Liver (tissue), 9 donors: ENCODE measurements around the gene RNU6-9. TPM values are rescaled to one million over a fixed set of nuclear protein-coding genes. Genes with fewer than 3 reads are reported as not detected.

Source experiments
- DNase-seq: peaks from one replicate; pipeline ENCODE4 v3.0.0-alpha.2; 2017; ENCODE audit warnings: low spot score
- H3K27ac ChIP-seq, 2 donors: one replicate each; pipeline ENCODE4 v1.7.0; 2013; ENCODE audit warnings: inconsistent platforms in 2 of 2, low read length in 2 of 2, control low read depth in 1 of 2, low read depth in 1 of 2, mild to moderate bottlenecking in 1 of 2
- H3K27me3 ChIP-seq, 4 donors: one replicate each; pipeline versions ENCODE4 v1.6.1 to v1.7.0; 2013; ENCODE audit warnings: low read length in 3 of 4, inconsistent platforms in 1 of 4, mild to moderate bottlenecking in 1 of 4, moderate library complexity in 1 of 4; ENCODE audit not compliant: control insufficient read depth in 4 of 4, insufficient read depth in 4 of 4
- H3K36me3 ChIP-seq, 4 donors: one replicate each; pipeline versions ENCODE4 v1.6.1 to v1.7.0; 2013; ENCODE audit warnings: low read length in 3 of 4, mild to moderate bottlenecking in 3 of 4, low read depth in 1 of 4, moderate library complexity in 1 of 4; ENCODE audit not compliant: control insufficient read depth in 4 of 4, insufficient read depth in 3 of 4
- H3K4me1 ChIP-seq, 4 donors: one replicate each; pipeline versions ENCODE4 v1.6.1 to v1.7.0; 2013; ENCODE audit warnings: low read length in 3 of 4, mild to moderate bottlenecking in 3 of 4, moderate library complexity in 1 of 4; ENCODE audit not compliant: control insufficient read depth in 4 of 4, insufficient read depth in 4 of 4
- H3K4me3 ChIP-seq, 3 donors: one replicate each; pipeline versions ENCODE4 v1.6.1 to v1.7.0; 2013; ENCODE audit warnings: low read length in 3 of 3, control low read depth in 1 of 3, low read depth in 1 of 3, mild to moderate bottlenecking in 1 of 3
- H3K9ac ChIP-seq, 2 donors: one replicate each; pipeline ENCODE4 v1.7.0; 2013; ENCODE audit warnings: low read length in 2 of 2, mild to moderate bottlenecking in 2 of 2, moderate library complexity in 2 of 2, control low read depth in 1 of 2, low read depth in 1 of 2
- H3K9me3 ChIP-seq, 4 donors: one replicate each; pipeline versions ENCODE4 v1.6.1 to v1.7.0; 2013; ENCODE audit warnings: low read length in 3 of 4; ENCODE audit not compliant: control insufficient read depth in 4 of 4
- ATF3 ChIP-seq: IDR thresholded peaks from 2 replicates; pipeline ENCODE4 v1.6.1; 2016; ENCODE audit warnings: antibody characterized with exemption
- EGR1 ChIP-seq, 2 donors: IDR thresholded peaks; 2 replicates each; pipeline ENCODE4 v1.6.1; 2016 to 2018; ENCODE audit warnings: antibody characterized with exemption in 2 of 2, low read depth in 2 of 2
- FOXA1 ChIP-seq: IDR thresholded peaks from 2 replicates; pipeline ENCODE4 v1.6.1; 2016; ENCODE audit warnings: antibody characterized with exemption
- FOXA2 ChIP-seq: IDR thresholded peaks from 2 replicates; pipeline ENCODE4 v1.6.1; 2016; ENCODE audit warnings: antibody characterized with exemption
- GABPA ChIP-seq, 2 donors: IDR thresholded peaks in 1 of 2; conservative IDR thresholded peaks in 1 of 2; 2 replicates each; pipeline ENCODE4 v1.6.1; 2016; ENCODE audit warnings: antibody characterized with exemption in 2 of 2, mild to moderate bottlenecking in 1 of 2, moderate library complexity in 1 of 2
- HNF4A ChIP-seq, 2 donors: conservative IDR thresholded peaks; 2 replicates each; pipeline ENCODE4 v1.6.1; 2016; ENCODE audit warnings: antibody characterized with exemption in 2 of 2, mild to moderate bottlenecking in 2 of 2
- HNF4G ChIP-seq: IDR thresholded peaks from 2 replicates; pipeline ENCODE4 v1.6.1; 2016; ENCODE audit warnings: antibody characterized with exemption
- JUND ChIP-seq, 2 donors: IDR thresholded peaks; 2 replicates each; pipeline ENCODE4 v1.6.1; 2016; ENCODE audit warnings: antibody characterized with exemption in 2 of 2
- NR2F2 ChIP-seq: IDR thresholded peaks from 2 replicates; pipeline ENCODE4 v1.6.1; 2016; ENCODE audit warnings: antibody characterized with exemption
- RXRA ChIP-seq, 2 donors: IDR thresholded peaks; 2 replicates each; pipeline ENCODE4 v1.6.1; 2017 to 2018; ENCODE audit warnings: antibody characterized with exemption in 2 of 2, mild to moderate bottlenecking in 1 of 2
- SP1 ChIP-seq: IDR thresholded peaks from 2 replicates; pipeline ENCODE4 v1.6.1; 2018; ENCODE audit warnings: antibody characterized with exemption, mild to moderate bottlenecking
- YY1 ChIP-seq: IDR thresholded peaks from 2 replicates; pipeline ENCODE4 v1.6.1; 2016; ENCODE audit warnings: antibody characterized with exemption, mild to moderate bottlenecking
- WGBS: extraction: QIAGEN DNeasy Blood & Tissue Kit; methylation state at CpG from one replicate; pipeline ENCODE4 v1.1.7; 2013; 5-methylcytosine and 5-hydroxymethylcytosine counted together
- polyA plus RNA-seq, 2 donors: library from polyadenylated mRNA; stranded (reverse) in 1 of 2; unstranded in 1 of 2; fragments of 200-250 nt in 1 of 2; fragments of >200 nt in 1 of 2; fragmentation: Nextera tagmentation in 1 of 2; extraction: Ambion mirVana in 1 of 2; gene quantifications; one replicate each; pipeline versions ENCODE4 v1.2.1 to v1.2.3, GENCODE V29; 2013 to 2015
- total RNA-seq, 2 donors: library from RNA; depleted of rRNA; stranded (reverse); fragments of >200 nt; gene quantifications; one replicate each; pipeline ENCODE4 v1.2.3, GENCODE V29; 2014
- TF ChIP-seq, protein P1 (sequence below): fragments of 150-350 bp; IDR thresholded peaks from 2 replicates; pipeline ENCODE4 v1.5.1; 2017; ENCODE audit warnings: improper control_type of control experiment, low read depth, low read length; ENCODE audit not compliant: missing input control
- TF ChIP-seq, protein P2 (sequence below): IDR thresholded peaks from 2 replicates; pipeline ENCODE4 v1.6.1; 2016; ENCODE audit warnings: antibody characterized with exemption
- TF ChIP-seq, protein P3 (sequence below): IDR thresholded peaks from 2 replicates; pipeline ENCODE4 v1.6.1; 2016; ENCODE audit warnings: antibody characterized with exemption, mild to moderate bottlenecking
- TF ChIP-seq, protein P4 (sequence below): IDR thresholded peaks from 2 replicates; pipeline ENCODE4 v1.6.1; 2016; ENCODE audit warnings: antibody characterized with exemption
- donor health status: healthy.
- donor health status: healthy.
- donor health status: healthy.
- donor health status: healthy.
- donor health status: healthy.

The RNU6-9 gene
- total and polyA plus RNA-seq, 4 donors = not detected

DNA sequence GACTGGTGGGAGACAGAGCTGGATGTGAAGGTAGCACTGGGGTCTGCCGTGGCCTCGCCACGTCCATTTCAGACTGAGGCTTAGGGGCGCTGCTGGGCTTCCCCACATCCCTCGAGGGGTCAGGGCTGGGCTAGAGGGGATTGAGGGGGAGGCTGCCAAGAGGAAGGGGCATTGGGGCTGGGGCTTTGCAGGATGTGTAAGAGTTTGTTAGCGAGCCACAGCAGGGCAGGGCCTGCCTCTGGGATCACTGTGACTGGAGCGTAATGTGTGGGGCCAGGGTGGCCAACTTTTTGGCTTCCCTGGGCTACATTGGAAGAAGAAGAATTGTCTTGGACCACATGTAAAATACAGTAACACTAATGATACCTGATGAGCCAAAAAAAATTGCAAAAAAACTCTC, 46.6 kb downstream of the RNU6-9 start:
- Histone ChIP-seq H3K4me1 (peaks cover 24 to 39% (median 30%) of the 10 kb centered on the region in 4 donors), H3K9me3 (no peaks in the 10 kb centered on the region), H3K27ac (peak overlapping the region; percentile 77 to 89), H3K36me3 (no peaks in the 10 kb centered on the region), H3K9ac (no peak overlapping the region), H3K27me3 (no peaks in the 10 kb centered on the region), H3K4me3 (no peak overlapping the region)
- TF ChIP-seq FOXA2 (no peak), ATF3 (no peak), FOXA1 (no peak), JUND (IDR thresholded peaks at IDR 0.05) (no peak), RXRA (IDR thresholded peaks at IDR 0.05) (no peak), SP1 (no peak), NR2F2 (no peak), HNF4G (no peak), GABPA (IDR thresholded peaks at IDR 0.05 in 1 of 2, conservative IDR thresholded peaks at IDR 0.05 in 1 of 2) (no peak)
- TF ChIP-seq, protein P1, sequence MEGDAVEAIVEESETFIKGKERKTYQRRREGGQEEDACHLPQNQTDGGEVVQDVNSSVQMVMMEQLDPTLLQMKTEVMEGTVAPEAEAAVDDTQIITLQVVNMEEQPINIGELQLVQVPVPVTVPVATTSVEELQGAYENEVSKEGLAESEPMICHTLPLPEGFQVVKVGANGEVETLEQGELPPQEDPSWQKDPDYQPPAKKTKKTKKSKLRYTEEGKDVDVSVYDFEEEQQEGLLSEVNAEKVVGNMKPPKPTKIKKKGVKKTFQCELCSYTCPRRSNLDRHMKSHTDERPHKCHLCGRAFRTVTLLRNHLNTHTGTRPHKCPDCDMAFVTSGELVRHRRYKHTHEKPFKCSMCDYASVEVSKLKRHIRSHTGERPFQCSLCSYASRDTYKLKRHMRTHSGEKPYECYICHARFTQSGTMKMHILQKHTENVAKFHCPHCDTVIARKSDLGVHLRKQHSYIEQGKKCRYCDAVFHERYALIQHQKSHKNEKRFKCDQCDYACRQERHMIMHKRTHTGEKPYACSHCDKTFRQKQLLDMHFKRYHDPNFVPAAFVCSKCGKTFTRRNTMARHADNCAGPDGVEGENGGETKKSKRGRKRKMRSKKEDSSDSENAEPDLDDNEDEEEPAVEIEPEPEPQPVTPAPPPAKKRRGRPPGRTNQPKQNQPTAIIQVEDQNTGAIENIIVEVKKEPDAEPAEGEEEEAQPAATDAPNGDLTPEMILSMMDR = no peak
- TF ChIP-seq, protein P2, sequence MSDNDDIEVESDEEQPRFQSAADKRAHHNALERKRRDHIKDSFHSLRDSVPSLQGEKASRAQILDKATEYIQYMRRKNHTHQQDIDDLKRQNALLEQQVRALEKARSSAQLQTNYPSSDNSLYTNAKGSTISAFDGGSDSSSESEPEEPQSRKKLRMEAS = no peak
- TF ChIP-seq, protein P3, sequence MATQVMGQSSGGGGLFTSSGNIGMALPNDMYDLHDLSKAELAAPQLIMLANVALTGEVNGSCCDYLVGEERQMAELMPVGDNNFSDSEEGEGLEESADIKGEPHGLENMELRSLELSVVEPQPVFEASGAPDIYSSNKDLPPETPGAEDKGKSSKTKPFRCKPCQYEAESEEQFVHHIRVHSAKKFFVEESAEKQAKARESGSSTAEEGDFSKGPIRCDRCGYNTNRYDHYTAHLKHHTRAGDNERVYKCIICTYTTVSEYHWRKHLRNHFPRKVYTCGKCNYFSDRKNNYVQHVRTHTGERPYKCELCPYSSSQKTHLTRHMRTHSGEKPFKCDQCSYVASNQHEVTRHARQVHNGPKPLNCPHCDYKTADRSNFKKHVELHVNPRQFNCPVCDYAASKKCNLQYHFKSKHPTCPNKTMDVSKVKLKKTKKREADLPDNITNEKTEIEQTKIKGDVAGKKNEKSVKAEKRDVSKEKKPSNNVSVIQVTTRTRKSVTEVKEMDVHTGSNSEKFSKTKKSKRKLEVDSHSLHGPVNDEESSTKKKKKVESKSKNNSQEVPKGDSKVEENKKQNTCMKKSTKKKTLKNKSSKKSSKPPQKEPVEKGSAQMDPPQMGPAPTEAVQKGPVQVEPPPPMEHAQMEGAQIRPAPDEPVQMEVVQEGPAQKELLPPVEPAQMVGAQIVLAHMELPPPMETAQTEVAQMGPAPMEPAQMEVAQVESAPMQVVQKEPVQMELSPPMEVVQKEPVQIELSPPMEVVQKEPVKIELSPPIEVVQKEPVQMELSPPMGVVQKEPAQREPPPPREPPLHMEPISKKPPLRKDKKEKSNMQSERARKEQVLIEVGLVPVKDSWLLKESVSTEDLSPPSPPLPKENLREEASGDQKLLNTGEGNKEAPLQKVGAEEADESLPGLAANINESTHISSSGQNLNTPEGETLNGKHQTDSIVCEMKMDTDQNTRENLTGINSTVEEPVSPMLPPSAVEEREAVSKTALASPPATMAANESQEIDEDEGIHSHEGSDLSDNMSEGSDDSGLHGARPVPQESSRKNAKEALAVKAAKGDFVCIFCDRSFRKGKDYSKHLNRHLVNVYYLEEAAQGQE = no peak
- TF ChIP-seq, protein P4, sequence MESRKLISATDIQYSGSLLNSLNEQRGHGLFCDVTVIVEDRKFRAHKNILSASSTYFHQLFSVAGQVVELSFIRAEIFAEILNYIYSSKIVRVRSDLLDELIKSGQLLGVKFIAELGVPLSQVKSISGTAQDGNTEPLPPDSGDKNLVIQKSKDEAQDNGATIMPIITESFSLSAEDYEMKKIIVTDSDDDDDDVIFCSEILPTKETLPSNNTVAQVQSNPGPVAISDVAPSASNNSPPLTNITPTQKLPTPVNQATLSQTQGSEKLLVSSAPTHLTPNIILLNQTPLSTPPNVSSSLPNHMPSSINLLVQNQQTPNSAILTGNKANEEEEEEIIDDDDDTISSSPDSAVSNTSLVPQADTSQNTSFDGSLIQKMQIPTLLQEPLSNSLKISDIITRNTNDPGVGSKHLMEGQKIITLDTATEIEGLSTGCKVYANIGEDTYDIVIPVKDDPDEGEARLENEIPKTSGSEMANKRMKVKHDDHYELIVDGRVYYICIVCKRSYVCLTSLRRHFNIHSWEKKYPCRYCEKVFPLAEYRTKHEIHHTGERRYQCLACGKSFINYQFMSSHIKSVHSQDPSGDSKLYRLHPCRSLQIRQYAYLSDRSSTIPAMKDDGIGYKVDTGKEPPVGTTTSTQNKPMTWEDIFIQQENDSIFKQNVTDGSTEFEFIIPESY = no peak
- WGBS = 98% methylated on average over 7 of the region's 7 CpGs
- DNase-seq = no peak

GRCh38 chr19:940591-941291, 47.5 kb downstream of the RNU6-9 start:
- Histone ChIP-seq H3K9me3 (no peaks in the 10 kb centered on the region), H3K9ac (peak overlapping the region in 1 of 2 donors; percentile 25), H3K4me3 (peak overlapping the region in 1 of 3 donors; percentile 37), H3K4me1 (peaks cover 18 to 33% (median 24%) of the 10 kb centered on the region in 4 donors), H3K27me3 (no peaks in the 10 kb centered on the region), H3K36me3 (no peaks in the 10 kb centered on the region), H3K27ac (peak overlapping the region; percentile 77 to 89)
- TF ChIP-seq, protein P4 = no peak
- TF ChIP-seq RXRA (IDR thresholded peaks at IDR 0.05) (peak; percentile 67 to 69), YY1 (no peak), HNF4A (conservative IDR thresholded peaks at IDR 0.05) (peak; percentile 62 to 66), EGR1 (IDR thresholded peaks at IDR 0.05; ENCODE audit: low read depth in 2 of 2) (peak in 1 of 2 donors; percentile 36), FOXA2 (no peak), SP1 (peak; percentile 60)
- WGBS = 11% methylated on average over 64 of the region's 64 CpGs
- no peak for DNase-seq
